ACC112 (cell line): ENCODE measurements around the gene SLC24A2.
"Not testable (repeated sequence)": the region's sequence is repeated elsewhere in the genome, so short reads cannot be mapped to it uniquely, and the experiment has no call there.

Experiments
- H2AFZ ChIP-seq: fragments of 200-600 bp; sonication (generic); one replicate; pipeline ENCODE4 v1.6.0; 2017; ENCODE audit warnings: antibody characterized with exemption, low read length; ENCODE audit not compliant: unreplicated experiment
- H3K27ac ChIP-seq: fragments of 200-600 bp; sonication (generic); 2 replicates; pipeline ENCODE4 v1.5.1; 2014; ENCODE audit warnings: low read depth, mild to moderate bottlenecking, antibody characterized with exemption, low read length, moderate library complexity
- H3K27me3 ChIP-seq: fragments of 200-600 bp; sonication (generic); 2 replicates; pipeline ENCODE4 v1.6.1; 2014; ENCODE audit warnings: mild to moderate bottlenecking, antibody characterized with exemption, low read length, moderate library complexity, mixed read lengths; ENCODE audit not compliant: insufficient read depth
- H3K36me3 ChIP-seq: fragments of 200-600 bp; sonication (generic); 2 replicates; pipeline ENCODE4 v1.6.1; 2016; ENCODE audit warnings: mild to moderate bottlenecking, antibody characterized with exemption, low read length, moderate library complexity, mixed read lengths; ENCODE audit not compliant: insufficient read depth
- H3K4me1 ChIP-seq: fragments of 200-600 bp; sonication (generic); one replicate; pipeline ENCODE4 v1.6.1; 2016; ENCODE audit warnings: low read length, mixed read lengths; ENCODE audit not compliant: insufficient read depth, unreplicated experiment, control insufficient read depth
- H3K4me3 ChIP-seq: fragments of 200-600 bp; sonication (generic); 2 replicates; pipeline ENCODE4 v1.5.1; 2014; ENCODE audit warnings: mild to moderate bottlenecking, low read depth, low read length
- H3K79me2 ChIP-seq: fragments of 200-600 bp; sonication (generic); one replicate; pipeline ENCODE4 v1.6.0; 2016; ENCODE audit warnings: low read length; ENCODE audit not compliant: control insufficient read depth, unreplicated experiment, insufficient read depth

SLC24A2 gene

GRCh38 chr9:19788614-19789271 is at the start of gene SLC24A2:
Gene SLC24A2, minus strand, starts transcription at chr9:19789037.
- H3K27ac ChIP-seq = no peak within 1 kb of the TSS
- H3K79me2 ChIP-seq = no peaks in the 10 kb centered on the region
- H3K4me3 ChIP-seq = no peak within 1 kb of the TSS
- peaks cover 51% of the 10 kb centered on the region for H3K27me3 ChIP-seq
- H2AFZ ChIP-seq = no peak within 1 kb of the TSS
- H3K36me3 ChIP-seq = no peaks in the 10 kb centered on the region
- no peaks in the 10 kb centered on the region for H3K4me1 ChIP-seq

GRCh38 chr9:19833331-19833730 is 44.5 kb upstream of the SLC24A2 start:
- not testable (repeated sequence) for H3K79me2 ChIP-seq, H3K4me1 ChIP-seq, H3K36me3 ChIP-seq, H3K4me3 ChIP-seq, H3K27ac ChIP-seq, H2AFZ ChIP-seq, H3K27me3 ChIP-seq

GRCh38 chr9:19830796-19831195 is 42.0 kb upstream of the SLC24A2 start:
- H3K27ac ChIP-seq = no peak overlapping the region
- no peaks in the 10 kb centered on the region for H3K27me3 ChIP-seq
- H3K4me3 ChIP-seq = no peak overlapping the region
- no peaks in the 10 kb centered on the region for H3K36me3 ChIP-seq
- H3K79me2 ChIP-seq = no peaks in the 10 kb centered on the region
- no peak overlapping the region for H2AFZ ChIP-seq
- H3K4me1 ChIP-seq = no peaks in the 10 kb centered on the region

GRCh38 chr9:19828576-19829109 is 39.8 kb upstream of the SLC24A2 start:
- Histone ChIP-seq H3K27me3 (no peaks in the 10 kb centered on the region), H3K36me3 (no peaks in the 10 kb centered on the region), H2AFZ (no peak overlapping the region), H3K27ac (no peak overlapping the region), H3K4me1 (no peaks in the 10 kb centered on the region), H3K4me3 (no peak overlapping the region), H3K79me2 (no peaks in the 10 kb centered on the region)

- Histone ChIP-seq H3K79me2 (no peaks in the 10 kb centered on the region), H3K27me3 (no peaks in the 10 kb centered on the region), H2AFZ (no peak overlapping the region), H3K36me3 (no peaks in the 10 kb centered on the region), H3K4me1 (no peaks in the 10 kb centered on the region), H3K4me3 (no peak overlapping the region), H3K27ac (no peak overlapping the region)
Observed at GRCh38 chr9:19816769-19817168, 27.9 kb upstream of the SLC24A2 start.

GRCh38 chr9:19812194-19812593 is 23.4 kb upstream of the SLC24A2 start:
- Histone ChIP-seq H3K4me1 (no peaks in the 10 kb centered on the region), H3K27me3 (no peaks in the 10 kb centered on the region; the same call in 1 of the 2 replicates), H3K4me3 (no peak overlapping the region), H2AFZ (no peak overlapping the region), H3K79me2 (no peaks in the 10 kb centered on the region), H3K27ac (no peak overlapping the region), H3K36me3 (no peaks in the 10 kb centered on the region)

GRCh38 chr9:19809422-19810269 is 20.8 kb upstream of the SLC24A2 start:
- Histone ChIP-seq H3K4me3 (no peak overlapping the region), H3K36me3 (no peaks in the 10 kb centered on the region), H2AFZ (no peak overlapping the region)

GRCh38 chr9:19807182-19807892 is 18.5 kb upstream of the SLC24A2 start:
- no peaks in the 10 kb centered on the region for H3K79me2 ChIP-seq
- no peak overlapping the region for H3K27ac ChIP-seq
- no peaks in the 10 kb centered on the region for H3K36me3 ChIP-seq
- H2AFZ ChIP-seq = no peak overlapping the region
- no peaks in the 10 kb centered on the region; the same call in 1 of the 2 replicates for H3K27me3 ChIP-seq
- no peak overlapping the region for H3K4me3 ChIP-seq
- no peaks in the 10 kb centered on the region for H3K4me1 ChIP-seq

More at GRCh38 chr9:19809422-19810269, 20.8 kb upstream of the SLC24A2 start:
- no peak overlapping the region for H3K27ac ChIP-seq
- no peaks in the 10 kb centered on the region; the same call in 1 of the 2 replicates for H3K27me3 ChIP-seq
- H3K4me1 ChIP-seq = no peaks in the 10 kb centered on the region
- no peaks in the 10 kb centered on the region for H3K79me2 ChIP-seq

- Histone ChIP-seq H2AFZ (no peak overlapping the region), H3K36me3 (no peaks in the 10 kb centered on the region), H3K27me3 (peaks cover 3% of the 10 kb centered on the region; the same call in 1 of the 2 replicates), H3K79me2 (no peaks in the 10 kb centered on the region), H3K4me3 (no peak overlapping the region), H3K27ac (no peak overlapping the region), H3K4me1 (no peaks in the 10 kb centered on the region)
Observed at GRCh38 chr9:19804431-19804830, 15.6 kb upstream of the SLC24A2 start.

GRCh38 chr9:19800884-19801283 is 12.0 kb upstream of the SLC24A2 start:
- Histone ChIP-seq H3K79me2 (no peaks in the 10 kb centered on the region), H2AFZ (no peak overlapping the region), H3K27me3 (peaks cover 6% of the 10 kb centered on the region; the same call in 1 of the 2 replicates), H3K4me1 (no peaks in the 10 kb centered on the region), H3K27ac (no peak overlapping the region), H3K4me3 (no peak overlapping the region), H3K36me3 (no peaks in the 10 kb centered on the region)
